ENCODE data around the gene OPCML. TPM values are rescaled to one million over a fixed set of nuclear protein-coding genes. Genes with fewer than 3 reads are reported as not detected.

OPCML gene
- total RNA-seq, 1 donor from 2014 or later: 1.2 TPM

DNA sequence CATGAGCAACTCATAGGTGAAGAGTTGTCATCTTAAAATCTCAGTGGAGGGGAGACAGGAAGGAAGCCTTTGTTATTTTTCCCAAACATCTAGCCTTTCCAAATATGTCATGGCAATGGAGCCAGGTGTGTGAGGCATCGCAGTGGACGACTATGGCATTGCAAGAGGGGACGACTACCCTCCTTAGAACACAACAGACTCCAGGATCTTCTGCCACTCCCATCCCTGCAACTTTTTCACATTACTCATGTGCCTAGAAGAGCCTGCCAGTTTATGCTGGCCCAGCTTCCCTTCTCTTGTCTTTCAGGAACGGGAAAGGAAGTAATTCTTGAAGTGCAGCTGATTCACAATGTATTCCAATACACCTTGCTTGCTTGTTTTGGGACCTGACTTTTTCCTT lies 1008.4 kb downstream of the OPCML start:
- Mint-ChIP-seq H3K27me3 (ENCODE audit: low read depth) (peaks cover 10% of the 10 kb centered on the region), H3K4me3 (no peak overlapping the region), H3K27ac (ENCODE audit: unreplicated experiment) (no peak overlapping the region), H3K4me1 (no peaks in the 10 kb centered on the region), H3K36me3 (ENCODE audit: low read depth) (no peaks in the 10 kb centered on the region), H3K9me3 (peaks cover 2% of the 10 kb centered on the region)
- TF ChIP-seq, protein P1, sequence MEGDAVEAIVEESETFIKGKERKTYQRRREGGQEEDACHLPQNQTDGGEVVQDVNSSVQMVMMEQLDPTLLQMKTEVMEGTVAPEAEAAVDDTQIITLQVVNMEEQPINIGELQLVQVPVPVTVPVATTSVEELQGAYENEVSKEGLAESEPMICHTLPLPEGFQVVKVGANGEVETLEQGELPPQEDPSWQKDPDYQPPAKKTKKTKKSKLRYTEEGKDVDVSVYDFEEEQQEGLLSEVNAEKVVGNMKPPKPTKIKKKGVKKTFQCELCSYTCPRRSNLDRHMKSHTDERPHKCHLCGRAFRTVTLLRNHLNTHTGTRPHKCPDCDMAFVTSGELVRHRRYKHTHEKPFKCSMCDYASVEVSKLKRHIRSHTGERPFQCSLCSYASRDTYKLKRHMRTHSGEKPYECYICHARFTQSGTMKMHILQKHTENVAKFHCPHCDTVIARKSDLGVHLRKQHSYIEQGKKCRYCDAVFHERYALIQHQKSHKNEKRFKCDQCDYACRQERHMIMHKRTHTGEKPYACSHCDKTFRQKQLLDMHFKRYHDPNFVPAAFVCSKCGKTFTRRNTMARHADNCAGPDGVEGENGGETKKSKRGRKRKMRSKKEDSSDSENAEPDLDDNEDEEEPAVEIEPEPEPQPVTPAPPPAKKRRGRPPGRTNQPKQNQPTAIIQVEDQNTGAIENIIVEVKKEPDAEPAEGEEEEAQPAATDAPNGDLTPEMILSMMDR (conservative IDR thresholded peaks at IDR 0.05): no peak
- no peak for DNase-seq (ENCODE audit: low read depth, low spot score)

DNA sequence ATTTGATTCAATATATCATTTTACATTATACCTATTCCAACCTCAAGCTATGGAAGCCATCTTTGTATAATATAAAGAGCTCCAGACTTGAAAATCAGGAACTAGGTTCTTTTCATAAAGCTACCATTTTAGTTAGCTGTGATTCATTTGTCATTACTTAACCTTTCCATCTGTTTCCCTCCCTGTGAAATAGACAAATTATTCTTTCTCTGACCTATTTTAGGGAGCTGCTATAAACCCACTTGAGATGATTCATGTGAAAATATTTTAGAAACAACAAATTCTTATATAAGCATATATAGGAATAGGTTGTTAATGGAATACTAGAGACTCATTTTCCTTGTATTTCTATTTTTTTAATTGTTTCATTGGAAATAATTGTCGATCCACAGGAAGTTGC lies 1012.1 kb downstream of the OPCML start:
- Mint-ChIP-seq H3K4me3 (no peak overlapping the region), H3K27ac (ENCODE audit: unreplicated experiment) (no peak overlapping the region), H3K27me3 (ENCODE audit: low read depth) (peaks cover 8% of the 10 kb centered on the region), H3K36me3 (ENCODE audit: low read depth) (no peaks in the 10 kb centered on the region), H3K9me3 (peaks cover 2% of the 10 kb centered on the region), H3K4me1 (no peaks in the 10 kb centered on the region)
- TF ChIP-seq, protein P1 (conservative IDR thresholded peaks at IDR 0.05): no peak
- DNase-seq (ENCODE audit: low read depth, low spot score): no peak

DNA sequence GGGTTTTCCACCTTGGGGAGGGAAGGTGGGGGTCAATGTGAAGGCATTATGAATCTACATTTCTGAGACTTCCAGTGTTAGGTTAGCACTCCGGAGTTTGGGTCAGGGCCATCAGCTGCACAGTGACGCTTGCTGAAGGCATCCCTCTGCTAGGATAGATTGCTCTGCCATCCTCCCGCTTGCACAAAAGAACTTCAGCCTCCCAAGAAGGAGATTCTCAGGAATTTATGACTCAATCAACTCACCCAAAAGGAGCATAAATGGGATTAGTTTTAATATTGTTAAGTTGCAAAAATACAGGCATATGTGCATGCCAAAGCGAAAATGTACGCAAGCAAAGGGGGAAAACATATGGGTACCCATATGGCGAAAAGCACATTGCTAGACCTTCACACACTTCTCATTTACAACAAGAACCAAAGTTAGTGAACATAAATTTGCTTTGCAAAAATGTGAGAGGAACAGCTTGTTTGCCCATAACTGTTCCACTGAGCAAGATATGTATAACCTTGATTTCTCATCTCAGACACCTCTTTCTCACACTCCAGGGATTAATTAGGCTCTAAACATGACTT lies 1013.0 kb downstream of the OPCML start:
- no peaks in the 10 kb centered on the region for H3K4me1 Mint-ChIP-seq
- no peak for DNase-seq (ENCODE audit: low read depth, low spot score)
- H3K4me3 Mint-ChIP-seq: no peak overlapping the region
- H3K27me3 Mint-ChIP-seq (ENCODE audit: low read depth): peaks cover 6% of the 10 kb centered on the region
- H3K27ac Mint-ChIP-seq (ENCODE audit: unreplicated experiment): no peak overlapping the region
- peaks cover 2% of the 10 kb centered on the region for H3K9me3 Mint-ChIP-seq
- H3K36me3 Mint-ChIP-seq (ENCODE audit: low read depth): no peaks in the 10 kb centered on the region
- TF ChIP-seq, protein P1 (conservative IDR thresholded peaks at IDR 0.05): no peak

DNA sequence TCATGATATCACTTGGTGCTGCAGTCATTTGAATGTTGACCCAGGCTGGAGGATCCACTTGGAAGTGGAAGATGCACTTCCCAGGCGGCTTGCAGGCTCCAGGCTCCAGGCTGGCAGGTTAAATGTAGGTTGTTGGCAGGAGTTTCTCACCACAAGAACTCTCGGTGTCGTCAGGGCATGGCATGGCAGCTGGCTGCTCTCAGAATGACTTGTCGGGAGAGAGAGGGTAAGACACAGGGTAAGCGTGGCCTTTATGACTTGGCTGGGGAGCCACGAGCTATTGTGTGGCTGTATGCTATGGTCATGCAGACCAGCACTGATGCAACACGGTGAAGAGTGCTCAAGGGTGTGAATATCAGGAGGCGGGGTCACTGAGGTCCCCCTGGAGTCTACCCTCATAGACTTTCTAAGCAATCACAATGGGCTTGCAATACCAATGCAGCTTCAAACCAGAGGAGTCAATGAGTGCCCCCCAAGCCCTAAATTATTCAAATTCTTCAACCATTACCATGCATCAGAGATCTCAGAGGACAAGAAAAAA lies 1027.7 kb downstream of the OPCML start:
- H3K9me3 Mint-ChIP-seq: peaks cover 5% of the 10 kb centered on the region
- H3K27me3 Mint-ChIP-seq (ENCODE audit: low read depth): no peaks in the 10 kb centered on the region
- H3K27ac Mint-ChIP-seq (ENCODE audit: unreplicated experiment): no peak overlapping the region
- DNase-seq (ENCODE audit: low read depth, low spot score): no peak
- peaks cover 14% of the 10 kb centered on the region for H3K4me1 Mint-ChIP-seq
- no peaks in the 10 kb centered on the region for H3K36me3 Mint-ChIP-seq (ENCODE audit: low read depth)
- TF ChIP-seq, protein P1 (conservative IDR thresholded peaks at IDR 0.05): no peak
- no peak overlapping the region for H3K4me3 Mint-ChIP-seq

DNA sequence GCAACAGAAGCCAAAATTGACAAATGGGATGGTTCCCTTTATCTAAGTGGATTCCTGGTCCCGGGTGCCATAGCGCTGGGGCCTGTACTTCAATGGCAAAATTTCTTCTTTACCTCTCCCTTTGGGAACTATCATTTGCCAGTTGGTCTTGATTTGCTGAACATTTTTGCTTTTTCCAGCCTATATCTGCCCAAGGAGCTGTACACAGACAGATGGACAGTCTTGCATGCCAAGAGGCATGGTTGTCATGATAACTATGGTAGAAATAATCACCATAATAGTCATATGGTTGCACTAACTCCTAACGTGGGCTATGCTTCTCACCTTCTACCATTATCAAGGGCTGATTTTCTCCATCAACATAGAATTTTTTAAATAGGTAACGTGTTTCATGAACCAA lies 1030.9 kb downstream of the OPCML start:
- H3K27me3 Mint-ChIP-seq (ENCODE audit: low read depth): no peaks in the 10 kb centered on the region
- TF ChIP-seq, protein P1 (conservative IDR thresholded peaks at IDR 0.05): no peak
- no peak for DNase-seq (ENCODE audit: low read depth, low spot score)
- peaks cover 14% of the 10 kb centered on the region for H3K4me1 Mint-ChIP-seq
- H3K4me3 Mint-ChIP-seq: no peak overlapping the region
- no peaks in the 10 kb centered on the region for H3K36me3 Mint-ChIP-seq (ENCODE audit: low read depth)
- H3K9me3 Mint-ChIP-seq: peaks cover 7% of the 10 kb centered on the region
- H3K27ac Mint-ChIP-seq (ENCODE audit: unreplicated experiment): no peak overlapping the region

Data from neural crest cell (in vitro differentiated cells).